Astrocyte (in vitro differentiated cells and primary cell): Measurements from ENCODE around the gene ST8SIA3. TPM values are rescaled to one million over a fixed set of nuclear protein-coding genes. Genes with fewer than 3 reads are reported as not detected.

Experiments used
- DNase-seq: peaks from one replicate; pipeline ENCODE4 v3.0.0-alpha.2; 2010; ENCODE audit warnings: low read depth
- FAIRE-seq: peaks from 2 replicates; lab custom pipeline; 2011; peaks lifted over from hg19 to GRCh38; lab: Jason Lieb, UNC
- H2AFZ ChIP-seq: 2 replicates; pipeline ENCODE4 v1.6.0; 2012; ENCODE audit warnings: low read depth, low read length, inconsistent platforms
- H3K27ac ChIP-seq: 2 replicates; pipeline ENCODE4 v1.5.1; 2011; ENCODE audit warnings: low read depth, low read length, inconsistent platforms
- H3K27me3 ChIP-seq: 2 replicates; pipeline ENCODE4 v1.6.0; 2011; ENCODE audit warnings: low read length, inconsistent platforms; ENCODE audit not compliant: insufficient read depth
- H3K36me3 ChIP-seq: 2 replicates; pipeline ENCODE4 v1.5.1; 2011; ENCODE audit warnings: low read length, inconsistent platforms; ENCODE audit not compliant: insufficient read depth
- H3K4me1 ChIP-seq: 2 replicates; pipeline ENCODE4 v1.5.1; 2011; ENCODE audit warnings: low read length, inconsistent platforms; ENCODE audit not compliant: insufficient read depth
- H3K4me2 ChIP-seq: 2 replicates; pipeline ENCODE4 v1.6.0; 2012; ENCODE audit warnings: low read length, inconsistent platforms
- H3K4me3 ChIP-seq: 2 replicates; pipeline ENCODE4 v1.5.1; 2011; ENCODE audit warnings: low read depth, mild to moderate bottlenecking, low read length, inconsistent platforms; ENCODE audit not compliant: insufficient read depth
- H3K79me2 ChIP-seq: 2 replicates; pipeline ENCODE4 v1.6.0; 2012; ENCODE audit warnings: mild to moderate bottlenecking, low read length, inconsistent platforms; ENCODE audit not compliant: insufficient read depth
- H3K9ac ChIP-seq: 2 replicates; pipeline ENCODE4 v1.6.0; 2012; ENCODE audit warnings: mild to moderate bottlenecking, low read length, inconsistent platforms
- H3K9me3 ChIP-seq: 2 replicates; pipeline ENCODE4 v1.5.1; 2012; ENCODE audit warnings: low read depth, mild to moderate bottlenecking, low read length, inconsistent platforms; ENCODE audit not compliant: insufficient read depth
- H4K20me1 ChIP-seq: 2 replicates; pipeline ENCODE4 v1.6.0; 2012; ENCODE audit warnings: low read length, inconsistent platforms; ENCODE audit not compliant: insufficient read depth
- H3K27ac Mint-ChIP-seq: one replicate; pipeline ENCODE4 v1.8.0; 2021; ENCODE audit warnings: mild to moderate bottlenecking, mixed read lengths; ENCODE audit not compliant: unreplicated experiment
- H3K27me3 Mint-ChIP-seq: one replicate; pipeline ENCODE4 v1.8.0; 2021; ENCODE audit warnings: low read depth, mixed read lengths; ENCODE audit not compliant: unreplicated experiment
- H3K36me3 Mint-ChIP-seq: one replicate; pipeline ENCODE4 v1.8.0; 2021; ENCODE audit warnings: low read depth, mixed read lengths; ENCODE audit not compliant: unreplicated experiment
- H3K4me1 Mint-ChIP-seq: one replicate; pipeline ENCODE4 v1.8.0; 2021; ENCODE audit warnings: low read depth, mixed read lengths; ENCODE audit not compliant: unreplicated experiment
- H3K4me3 Mint-ChIP-seq: one replicate; pipeline ENCODE4 v1.8.0; 2021; ENCODE audit warnings: mild to moderate bottlenecking, moderate library complexity, mixed read lengths; ENCODE audit not compliant: unreplicated experiment
- H3K9me3 Mint-ChIP-seq: one replicate; pipeline ENCODE4 v1.8.0; 2021; ENCODE audit warnings: mild to moderate bottlenecking, mixed read lengths; ENCODE audit not compliant: unreplicated experiment
- EZH2 ChIP-seq: IDR thresholded peaks from 2 replicates; pipeline ENCODE4 v1.6.1; 2012; ENCODE audit warnings: mild to moderate bottlenecking, low read length, inconsistent platforms; ENCODE audit not compliant: insufficient read depth
- total RNA-seq: library from RNA; stranded (reverse); gene quantifications from 2 replicates; pipeline ENCODE4 v1.2.1, GENCODE V29; 2021
- TF ChIP-seq, protein P1 (sequence below): IDR thresholded peaks from 2 replicates; pipeline ENCODE4 v1.5.1; 2011; ENCODE audit warnings: low read depth, mild to moderate bottlenecking, inconsistent platforms, low read length, moderate library complexity; ENCODE audit not compliant: insufficient read depth

The ST8SIA3 gene
- total RNA-seq, 1 donor from 2014 or later = 0.30 TPM

DNA sequence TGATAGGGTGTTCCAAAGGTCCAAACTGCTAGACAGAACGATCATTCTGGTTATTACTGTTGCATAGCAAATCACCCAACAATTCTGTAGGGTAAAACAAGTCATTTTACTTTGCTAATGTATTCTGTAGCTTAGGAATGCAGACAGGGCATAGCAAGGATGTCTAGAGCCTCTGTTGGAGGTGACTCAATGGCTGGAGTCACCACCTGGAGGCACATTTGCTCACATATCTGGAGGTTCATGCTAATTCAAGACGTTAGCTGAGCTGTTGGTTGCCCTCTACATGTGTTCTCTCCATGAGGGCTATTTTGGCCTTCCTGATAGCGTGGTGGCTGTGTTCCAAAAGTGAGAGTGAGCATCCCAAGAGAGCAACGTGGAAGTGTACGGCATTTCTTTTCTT lies 22.5 kb upstream of the ST8SIA3 start:
- Histone ChIP-seq H3K36me3 (no peaks in the 10 kb centered on the region), H4K20me1 (no peaks in the 10 kb centered on the region), H3K79me2 (no peaks in the 10 kb centered on the region), H3K4me1 (no peaks in the 10 kb centered on the region), H3K4me2 (no peak overlapping the region), H3K4me3 (no peak overlapping the region), H3K27ac (no peak overlapping the region), H3K27me3 (no peaks in the 10 kb centered on the region), H2AFZ (no peak overlapping the region), H3K9me3 (peaks cover 3% of the 10 kb centered on the region), H3K9ac (no peak overlapping the region)
- DNase-seq (no peak), FAIRE-seq (no peak)
- Mint-ChIP-seq H3K27me3 (no peaks in the 10 kb centered on the region), H3K27ac (no peak overlapping the region), H3K4me1 (peaks cover 1% of the 10 kb centered on the region), H3K36me3 (no peaks in the 10 kb centered on the region), H3K9me3 (peaks cover 2% of the 10 kb centered on the region), H3K4me3 (no peak overlapping the region)
- TF ChIP-seq, protein P1, sequence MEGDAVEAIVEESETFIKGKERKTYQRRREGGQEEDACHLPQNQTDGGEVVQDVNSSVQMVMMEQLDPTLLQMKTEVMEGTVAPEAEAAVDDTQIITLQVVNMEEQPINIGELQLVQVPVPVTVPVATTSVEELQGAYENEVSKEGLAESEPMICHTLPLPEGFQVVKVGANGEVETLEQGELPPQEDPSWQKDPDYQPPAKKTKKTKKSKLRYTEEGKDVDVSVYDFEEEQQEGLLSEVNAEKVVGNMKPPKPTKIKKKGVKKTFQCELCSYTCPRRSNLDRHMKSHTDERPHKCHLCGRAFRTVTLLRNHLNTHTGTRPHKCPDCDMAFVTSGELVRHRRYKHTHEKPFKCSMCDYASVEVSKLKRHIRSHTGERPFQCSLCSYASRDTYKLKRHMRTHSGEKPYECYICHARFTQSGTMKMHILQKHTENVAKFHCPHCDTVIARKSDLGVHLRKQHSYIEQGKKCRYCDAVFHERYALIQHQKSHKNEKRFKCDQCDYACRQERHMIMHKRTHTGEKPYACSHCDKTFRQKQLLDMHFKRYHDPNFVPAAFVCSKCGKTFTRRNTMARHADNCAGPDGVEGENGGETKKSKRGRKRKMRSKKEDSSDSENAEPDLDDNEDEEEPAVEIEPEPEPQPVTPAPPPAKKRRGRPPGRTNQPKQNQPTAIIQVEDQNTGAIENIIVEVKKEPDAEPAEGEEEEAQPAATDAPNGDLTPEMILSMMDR = no peak
- TF ChIP-seq EZH2 = no peak

DNA sequence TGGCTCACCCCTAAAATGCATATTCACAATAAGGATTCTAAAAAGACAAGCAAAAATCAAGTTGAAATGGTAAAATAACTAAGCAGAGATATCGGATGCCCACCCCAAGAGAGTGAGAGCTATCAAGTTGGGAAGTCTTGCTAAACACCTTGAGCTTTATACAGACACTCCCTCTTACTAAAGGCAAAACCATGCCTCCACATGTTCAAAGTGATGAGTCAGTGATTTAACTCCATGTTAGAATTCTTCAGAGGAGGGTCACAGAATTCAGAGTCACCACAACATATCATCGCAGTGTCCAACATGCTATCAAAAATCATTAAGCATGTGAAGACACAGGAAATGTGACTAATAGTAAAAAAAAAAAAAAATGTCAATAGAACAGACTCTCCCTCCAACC lies 20.6 kb upstream of the ST8SIA3 start:
- Histone ChIP-seq H3K79me2 (no peaks in the 10 kb centered on the region), H3K9me3 (peaks cover 3% of the 10 kb centered on the region), H3K9ac (no peak overlapping the region), H3K27ac (no peak overlapping the region), H4K20me1 (no peaks in the 10 kb centered on the region), H3K4me2 (no peak overlapping the region), H3K4me1 (no peaks in the 10 kb centered on the region), H3K4me3 (no peak overlapping the region), H3K36me3 (no peaks in the 10 kb centered on the region), H3K27me3 (no peaks in the 10 kb centered on the region), H2AFZ (no peak overlapping the region)
- Mint-ChIP-seq H3K4me3 (no peak overlapping the region), H3K4me1 (peaks cover 1% of the 10 kb centered on the region), H3K27me3 (peaks cover 5% of the 10 kb centered on the region), H3K9me3 (peaks cover 2% of the 10 kb centered on the region), H3K27ac (no peak overlapping the region), H3K36me3 (no peaks in the 10 kb centered on the region)
- FAIRE-seq = no peak
- no peak for DNase-seq
- no peak for TF ChIP-seq EZH2
- TF ChIP-seq, protein P1 = no peak

- Mint-ChIP-seq H3K27me3 (peaks cover 21% of the 10 kb centered on the region), H3K27ac (no peak overlapping the region), H3K4me1 (peaks cover 1% of the 10 kb centered on the region), H3K9me3 (no peaks in the 10 kb centered on the region), H3K4me3 (no peak overlapping the region), H3K36me3 (no peaks in the 10 kb centered on the region)
- TF ChIP-seq, protein P1 = no peak
- no peak for TF ChIP-seq EZH2
- Histone ChIP-seq H3K36me3 (no peaks in the 10 kb centered on the region), H3K4me1 (no peaks in the 10 kb centered on the region), H3K79me2 (no peaks in the 10 kb centered on the region), H3K27ac (no peak overlapping the region), H3K4me3 (no peak overlapping the region), H3K4me2 (no peak overlapping the region), H3K27me3 (no peaks in the 10 kb centered on the region), H4K20me1 (no peaks in the 10 kb centered on the region), H2AFZ (no peak overlapping the region), H3K9ac (no peak overlapping the region), H3K9me3 (peaks cover 7% of the 10 kb centered on the region)
- FAIRE-seq (no peak), DNase-seq (no peak)
Observed at GRCh38 chr18:57333940-57334339, 18.4 kb upstream of the ST8SIA3 start.
